Measurements from ENCODE around the gene ATG2A.

DNA sequence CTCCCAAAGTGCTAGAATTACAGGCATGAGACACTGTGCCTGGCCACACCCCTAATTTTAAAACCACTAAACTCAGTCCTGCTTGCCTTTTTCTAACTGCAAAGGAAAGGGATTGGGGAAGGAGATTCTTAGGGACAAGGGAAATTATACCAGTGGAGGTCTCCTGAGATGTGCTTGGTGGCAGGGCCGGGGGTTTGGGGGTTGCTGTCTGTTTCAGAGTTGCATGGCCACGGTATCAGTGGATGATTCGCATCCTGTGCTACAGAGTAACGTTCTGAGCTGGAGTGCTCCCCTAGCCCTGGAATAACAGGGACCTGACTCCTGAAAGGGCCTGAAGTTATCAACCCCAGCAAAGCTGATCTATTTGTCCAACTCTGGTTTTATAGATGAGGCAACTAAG lies 19.5 kb upstream of the ATG2A start:
- TF ChIP-seq POLR2A (IDR thresholded peaks at IDR 0.05; ENCODE audit: low read length) (no peak), GATA1 (IDR thresholded peaks at IDR 0.05; ENCODE audit: low read depth, low read length) (no peak)

Data from erythroblast (primary cell).